Choroid plexus epithelial cell (primary cell): ENCODE data around the gene TEX11.
"Not testable (repeated sequence)": the region's sequence is repeated elsewhere in the genome, so short reads cannot be mapped to it uniquely, and the experiment has no call there.

ENCODE experiments used
- DNase-seq: peaks from one replicate; pipeline ENCODE4 v3.0.0-alpha.2; 2010; ENCODE audit warnings: low read depth
- H3K4me3 ChIP-seq: 2 replicates; pipeline ENCODE4 v1.5.1; 2011; ENCODE audit warnings: low read depth, mild to moderate bottlenecking, control low read depth, low read length, moderate library complexity
- CTCF ChIP-seq: conservative IDR thresholded peaks from 2 replicates; pipeline ENCODE4 v1.5.1; 2011; ENCODE audit warnings: low read depth, mild to moderate bottlenecking, control low read depth, inconsistent platforms, low read length, moderate library complexity

Gene TEX11

GRCh38 chrX:70808942-70809940 is 99.3 kb downstream of the TEX11 start:
- no peak for DNase-seq
- no peak for TF ChIP-seq CTCF
- no peak overlapping the region for H3K4me3 ChIP-seq

- no peak for TF ChIP-seq CTCF
- H3K4me3 ChIP-seq, result no peak overlapping the region
- DNase-seq, result no peak
Measured at GRCh38 chrX:70806081-70806480, 102.4 kb downstream of the TEX11 start.

GRCh38 chrX:70796742-70797141 is 111.8 kb downstream of the TEX11 start:
- not testable (repeated sequence) for DNase-seq

GRCh38 chrX:70774223-70774622 is 134.3 kb downstream of the TEX11 start:
- TF ChIP-seq CTCF, result no peak

More at GRCh38 chrX:70796742-70797141, 111.8 kb downstream of the TEX11 start:
- not testable (repeated sequence) for H3K4me3 ChIP-seq

GRCh38 chrX:70769659-70770227 is 138.8 kb downstream of the TEX11 start:
- peak; percentile 13 for DNase-seq

More at GRCh38 chrX:70774223-70774622, 134.3 kb downstream of the TEX11 start:
- no peak for DNase-seq
- H3K4me3 ChIP-seq, result no peak overlapping the region

GRCh38 chrX:70762285-70762684 is 146.2 kb downstream of the TEX11 start:
- DNase-seq, result no peak
- no peak overlapping the region for H3K4me3 ChIP-seq
- no peak for TF ChIP-seq CTCF

More at GRCh38 chrX:70769659-70770227, 138.8 kb downstream of the TEX11 start:
- no peak overlapping the region for H3K4me3 ChIP-seq
- TF ChIP-seq CTCF, result peak; percentile 34

GRCh38 chrX:70755850-70756249 is 152.7 kb downstream of the TEX11 start:
- TF ChIP-seq CTCF, result no peak
- no peak overlapping the region for H3K4me3 ChIP-seq
- DNase-seq, result no peak
